ENCODE measurements around the gene NASP. TPM values are rescaled to one million over a fixed set of nuclear protein-coding genes. Genes with fewer than 3 reads are reported as not detected.

The NASP gene
- total and polyA plus RNA-seq, 2 donors (not counting 3 experiments of a cell fraction or from before 2014, with no cell fraction given), result 101 to 149 TPM

GRCh38 chr1:45557422-45557944, 26.4 kb upstream of the NASP start:
- no peak overlapping the region for H3K9ac ChIP-seq (replicated peaks; ENCODE audit: extremely low read depth, insufficient read depth, low read length)
- TF ChIP-seq MAX (IDR thresholded peaks at IDR 0.05; ENCODE audit: insufficient read depth, insufficient read length), result no peak
- no peak for TF ChIP-seq FOS (IDR thresholded peaks at IDR 0.05; ENCODE audit: borderline replicate concordance, insufficient read depth, low read length)
- no peak for TF ChIP-seq JUN (IDR thresholded peaks at IDR 0.05; ENCODE audit: borderline replicate concordance, insufficient read depth, insufficient read length, low read depth)
- TF ChIP-seq POLR2A (IDR thresholded peaks at IDR 0.05; ENCODE audit: low read depth, low read length), result no peak
- no peak for TF ChIP-seq CTCF (IDR thresholded peaks at IDR 0.05; ENCODE audit: extremely low read depth in 1 of 2, insufficient read depth in 1 of 2, low read depth in 1 of 2, low read length in 2 of 2)
- TF ChIP-seq MYC (IDR thresholded peaks at IDR 0.05; ENCODE audit: low read depth, low read length), result no peak
- TF ChIP-seq EZH2 (IDR thresholded peaks at IDR 0.05; ENCODE audit: borderline replicate concordance, low read depth, low read length, severe bottlenecking), result no peak
- no peak for TF ChIP-seq GATA2 (IDR thresholded peaks at IDR 0.05; ENCODE audit: insufficient read depth, insufficient read length, low read depth, low read length)
- TF ChIP-seq POLR2AphosphoS5 (IDR thresholded peaks at IDR 0.05; ENCODE audit: insufficient read depth, low read depth, low read length), result no peak
- no peaks in the 10 kb centered on the region for H3K9me3 ChIP-seq (replicated peaks; ENCODE audit: control insufficient read depth, insufficient read depth, low read length)
- FAIRE-seq (no peak), DNase-seq (ENCODE audit: low read depth, low spot score) (no peak)
- H3K4me1 ChIP-seq (ENCODE audit: control insufficient read depth, extremely low read depth, insufficient read depth, low read length), result no peaks in the 10 kb centered on the region
- H3K4me2 ChIP-seq (ENCODE audit: insufficient read depth, low read length), result no peak overlapping the region
- dilution Hi-C loops (cut with MboI; ENCODE audit: extremely low pct_ligation_motif_present, low sequenced_read_pairs), result no loop called here
- no peak overlapping the region for H2AFZ ChIP-seq (ENCODE audit: low read depth, low read length)
- H4K20me1 ChIP-seq (replicated peaks; ENCODE audit: control insufficient read depth, extremely low read depth, insufficient read depth, low read length), result no peaks in the 10 kb centered on the region
- intact Hi-C loops (cut with micrococcal nuclease), result no loop called here
- H3K79me2 ChIP-seq (ENCODE audit: control insufficient read depth, insufficient read depth, low read length), result peaks cover 21% of the 10 kb centered on the region
- no peak overlapping the region for H3K27ac ChIP-seq (ENCODE audit: insufficient read depth, low read depth, low read length)
- H3K36me3 ChIP-seq (ENCODE audit: control insufficient read depth in 2 of 2, extremely low read depth in 1 of 2, insufficient read depth in 2 of 2, low read length in 2 of 2), result peaks cover 2 to 11% of the 10 kb centered on the region in 2 experiments
- no TSS peak for BruUV-seq (replicated peaks)
- ChIA-PET CTCF (interaction anchor here (1.1 to 2.2 kb wide), 4 partner anchors 12 to 197 kb away, joined by 3 to 12 read pairs (median 4); no protein-coding TSS in a partner anchor), POLR2A (interaction anchor here (4.5 kb wide), 1 partner anchor 36 kb away, joined by 27 read pairs; the partner anchor contains the start of gene PRDX1)
- H3K4me3 ChIP-seq (replicated peaks in 1 of 3; ENCODE audit: insufficient read depth in 1 of 3, low read depth in 1 of 3, low read length in 3 of 3), result no peak overlapping the region
- H3K27me3 ChIP-seq (ENCODE audit: control insufficient read depth in 2 of 2, insufficient read depth in 2 of 2, low read length in 2 of 2), result no peaks in the 10 kb centered on the region
- H3K9me1 ChIP-seq (replicated peaks; ENCODE audit: control insufficient read depth, extremely low read depth, insufficient read depth, low read length), result no peaks in the 10 kb centered on the region

Measured in endothelial cell of umbilical vein (primary cell).